ENCODE results near the gene ESPNL.

DNA sequence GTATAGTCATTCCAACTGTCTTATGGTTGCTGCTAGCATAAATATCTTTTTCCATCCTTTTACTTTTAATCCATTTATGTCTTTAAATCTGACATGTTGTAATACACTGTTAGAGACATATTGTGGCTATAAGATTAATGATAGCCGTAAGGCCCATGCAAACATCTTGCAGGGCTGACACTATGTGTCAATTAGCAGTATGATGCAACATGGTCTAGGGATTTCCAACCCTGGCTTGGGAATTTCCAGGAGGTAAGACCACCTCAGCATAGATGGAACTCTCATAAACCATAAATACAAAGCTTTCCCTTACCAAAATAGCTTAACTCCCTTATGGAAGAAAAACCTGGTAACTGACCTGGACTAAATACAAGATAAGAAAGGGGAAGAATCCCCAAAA, 22.8 kb upstream of the ESPNL start:
- TF ChIP-seq CTCF (IDR thresholded peaks at IDR 0.05; ENCODE audit: low read depth, low read length, poor library complexity, severe bottlenecking) (no peak), EZH2phosphoT487 (IDR thresholded peaks at IDR 0.05; ENCODE audit: borderline replicate concordance, low read length) (no peak)

Data from DOHH2 (cell line).